Measurements from ENCODE around the gene INO80D.

GRCh38 chr2:206096876-206097275 lies 10.9 kb upstream of the INO80D start:
- TF ChIP-seq CTCF (conservative IDR thresholded peaks at IDR 0.05 in 1 of 2, IDR thresholded peaks at IDR 0.05 in 1 of 2; ENCODE audit: low read depth in 1 of 2, low read length in 2 of 2) (no peak), EZH2 (IDR thresholded peaks at IDR 0.05; ENCODE audit: low read length, missing control alignments) (no peak)

Data from fibroblast of lung (primary cell).